Panc1 (cell line): Measurements from ENCODE around the gene PLCB4. TPM values are rescaled to one million over a fixed set of nuclear protein-coding genes. Genes with fewer than 3 reads are reported as not detected.

Experiments
- ATAC-seq: fragments of 200-7000 bp; cut with Tn5 transposase; 2 replicates; pipeline ENCODE4 v1.9.1; 2020; ENCODE audit warnings: mild to moderate bottlenecking, moderate library complexity
- BruUV-seq: library from RNA; stranded (reverse); fragments of 400-500 nt; replicated peaks from 2 replicates; lab custom pipeline; 2021; lab: Mats Ljungman, UMichigan
- CTCF ChIA-PET: fragments of 300-600 bp; sonication (Branson Sonifier 250); formaldehyde crosslinking; loops from one replicate; lab custom pipeline; 2022; ENCODE audit warnings: antibody characterized with exemption; lab: Charles Lee
- POLR2A ChIA-PET: fragments of 300-600 bp; sonication (Branson Sonifier 250); formaldehyde crosslinking; loops from one replicate; lab custom pipeline; 2022; ENCODE audit warnings: antibody characterized with exemption; lab: Charles Lee
- DNase-seq: peaks from one replicate; pipeline ENCODE4 v3.0.0-alpha.2; 2010; ENCODE audit warnings: low read depth, low spot score
- H3K27ac ChIP-seq: 2 replicates; pipeline ENCODE4 v1.5.1; 2011; ENCODE audit warnings: mild to moderate bottlenecking, low read length, inconsistent platforms
- H3K27me3 ChIP-seq: fragments of 200-500 bp; sonication (Bioruptor generic); 2 replicates; pipeline ENCODE4 v1.6.0; 2014; ENCODE audit warnings: low read length, inconsistent platforms; ENCODE audit not compliant: control insufficient read depth, insufficient read depth
- H3K36me3 ChIP-seq: fragments of 200-500 bp; sonication (Bioruptor generic); 2 replicates; pipeline ENCODE4 v1.5.1; 2014; ENCODE audit warnings: inconsistent platforms, mild to moderate bottlenecking, low read length, moderate library complexity; ENCODE audit not compliant: control insufficient read depth, insufficient read depth
- H3K4me1 ChIP-seq: 2 replicates; pipeline ENCODE4 v1.5.1; 2011; ENCODE audit warnings: inconsistent platforms, mild to moderate bottlenecking, low read length, moderate library complexity; ENCODE audit not compliant: control insufficient read depth, insufficient read depth
- H3K4me3 ChIP-seq, 2 experiments: 2 replicates each; pipeline ENCODE4 v1.5.1; 2011 to 2012; ENCODE audit warnings: low read depth in 2 of 2, low read length in 2 of 2, mild to moderate bottlenecking in 2 of 2, inconsistent platforms in 1 of 2, moderate library complexity in 1 of 2
- H3K9me3 ChIP-seq: fragments of 200-500 bp; sonication (Bioruptor generic); 2 replicates; pipeline ENCODE4 v1.5.1; 2014; ENCODE audit warnings: low read depth, mild to moderate bottlenecking, inconsistent platforms, low read length, moderate library complexity; ENCODE audit not compliant: control insufficient read depth, insufficient read depth
- POLR2AphosphoS5 ChIP-seq: IDR thresholded peaks from 2 replicates; pipeline ENCODE4 v1.6.1; 2012; ENCODE audit warnings: mild to moderate bottlenecking, low read depth, low read length, moderate library complexity
- SIN3A ChIP-seq: IDR thresholded peaks from 2 replicates; pipeline ENCODE4 v1.6.1; 2012; ENCODE audit warnings: low read depth, mild to moderate bottlenecking, low read length, moderate library complexity, borderline replicate concordance; ENCODE audit not compliant: insufficient read depth
- TCF7L2 ChIP-seq: IDR thresholded peaks from 2 replicates; pipeline ENCODE4 v1.6.1; 2011; ENCODE audit warnings: mild to moderate bottlenecking, low read depth, low read length, inconsistent platforms
- in situ Hi-C: cut with HindIII; loops from 2 replicates; pipeline ENCODE4 v1.10.0; 2016; ENCODE audit warnings: low sequenced_read_pairs, low pct_unique_long_range_greater_than_20kb
- intact Hi-C: fragments of 100-400 bp; cut with micrococcal nuclease; formaldehyde crosslinking; loops from one replicate; pipeline ENCODE4 v1.10.0; 2022; ENCODE audit not compliant: unreplicated experiment
- total RNA-seq: library from RNA; stranded (reverse); gene quantifications from one replicate; pipeline ENCODE4 v1.2.1, GENCODE V29; 2021; ENCODE audit not compliant: unreplicated experiment
- TF ChIP-seq, protein P1 (sequence below), 2 experiments: IDR thresholded peaks; 2 replicates each; pipeline ENCODE4 v1.6.1; 2011 to 2012; ENCODE audit warnings: low read depth in 2 of 2, control low read depth in 1 of 2, low read length in 1 of 2, mild to moderate bottlenecking in 1 of 2, moderate library complexity in 1 of 2; ENCODE audit not compliant: insufficient read depth in 1 of 2
- TF ChIP-seq, protein P2 (sequence below): fragments of 450-650 bp; IDR thresholded peaks from 2 replicates; pipeline ENCODE4 v1.5.1; 2017; ENCODE audit warnings: mild to moderate bottlenecking

The PLCB4 gene
- total RNA-seq, 1 experiment from 2014 or later: 1.5 TPM

DNA sequence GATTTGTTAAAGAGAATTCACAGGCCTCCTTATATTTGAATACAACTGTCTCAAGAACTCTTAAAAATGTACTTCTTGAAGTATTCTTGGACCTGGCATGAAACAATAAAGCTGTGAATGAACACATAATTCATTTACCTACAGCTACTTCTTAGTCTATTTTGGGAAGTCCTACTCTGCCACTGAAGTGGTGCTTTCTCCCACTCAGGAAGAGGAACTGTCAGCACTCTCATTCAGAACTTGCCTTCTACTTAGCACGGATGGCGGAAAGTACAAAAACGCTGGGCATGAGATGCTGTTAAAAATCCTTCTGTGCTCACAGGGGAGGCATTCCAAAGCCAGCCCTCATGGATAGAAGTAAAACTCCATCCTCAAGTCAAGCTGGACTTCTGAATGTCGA is 300.7 kb downstream of the PLCB4 start:
- Histone ChIP-seq H3K4me3 (no peak overlapping the region), H3K27me3 (no peaks in the 10 kb centered on the region), H3K4me1 (no peaks in the 10 kb centered on the region), H3K36me3 (no peaks in the 10 kb centered on the region), H3K9me3 (no peaks in the 10 kb centered on the region), H3K27ac (no peak overlapping the region)
- CTCF ChIA-PET: no interaction called here
- DNase-seq (no peak), ATAC-seq (no peak)
- TF ChIP-seq TCF7L2: no peak
- TF ChIP-seq, protein P1, sequence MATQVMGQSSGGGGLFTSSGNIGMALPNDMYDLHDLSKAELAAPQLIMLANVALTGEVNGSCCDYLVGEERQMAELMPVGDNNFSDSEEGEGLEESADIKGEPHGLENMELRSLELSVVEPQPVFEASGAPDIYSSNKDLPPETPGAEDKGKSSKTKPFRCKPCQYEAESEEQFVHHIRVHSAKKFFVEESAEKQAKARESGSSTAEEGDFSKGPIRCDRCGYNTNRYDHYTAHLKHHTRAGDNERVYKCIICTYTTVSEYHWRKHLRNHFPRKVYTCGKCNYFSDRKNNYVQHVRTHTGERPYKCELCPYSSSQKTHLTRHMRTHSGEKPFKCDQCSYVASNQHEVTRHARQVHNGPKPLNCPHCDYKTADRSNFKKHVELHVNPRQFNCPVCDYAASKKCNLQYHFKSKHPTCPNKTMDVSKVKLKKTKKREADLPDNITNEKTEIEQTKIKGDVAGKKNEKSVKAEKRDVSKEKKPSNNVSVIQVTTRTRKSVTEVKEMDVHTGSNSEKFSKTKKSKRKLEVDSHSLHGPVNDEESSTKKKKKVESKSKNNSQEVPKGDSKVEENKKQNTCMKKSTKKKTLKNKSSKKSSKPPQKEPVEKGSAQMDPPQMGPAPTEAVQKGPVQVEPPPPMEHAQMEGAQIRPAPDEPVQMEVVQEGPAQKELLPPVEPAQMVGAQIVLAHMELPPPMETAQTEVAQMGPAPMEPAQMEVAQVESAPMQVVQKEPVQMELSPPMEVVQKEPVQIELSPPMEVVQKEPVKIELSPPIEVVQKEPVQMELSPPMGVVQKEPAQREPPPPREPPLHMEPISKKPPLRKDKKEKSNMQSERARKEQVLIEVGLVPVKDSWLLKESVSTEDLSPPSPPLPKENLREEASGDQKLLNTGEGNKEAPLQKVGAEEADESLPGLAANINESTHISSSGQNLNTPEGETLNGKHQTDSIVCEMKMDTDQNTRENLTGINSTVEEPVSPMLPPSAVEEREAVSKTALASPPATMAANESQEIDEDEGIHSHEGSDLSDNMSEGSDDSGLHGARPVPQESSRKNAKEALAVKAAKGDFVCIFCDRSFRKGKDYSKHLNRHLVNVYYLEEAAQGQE (IDR thresholded peaks at IDR 0.05; ENCODE audit: insufficient read depth in 1 of 2, low read depth in 2 of 2, low read length in 1 of 2): no peak
- no peak for TF ChIP-seq SIN3A
- TF ChIP-seq, protein P2, sequence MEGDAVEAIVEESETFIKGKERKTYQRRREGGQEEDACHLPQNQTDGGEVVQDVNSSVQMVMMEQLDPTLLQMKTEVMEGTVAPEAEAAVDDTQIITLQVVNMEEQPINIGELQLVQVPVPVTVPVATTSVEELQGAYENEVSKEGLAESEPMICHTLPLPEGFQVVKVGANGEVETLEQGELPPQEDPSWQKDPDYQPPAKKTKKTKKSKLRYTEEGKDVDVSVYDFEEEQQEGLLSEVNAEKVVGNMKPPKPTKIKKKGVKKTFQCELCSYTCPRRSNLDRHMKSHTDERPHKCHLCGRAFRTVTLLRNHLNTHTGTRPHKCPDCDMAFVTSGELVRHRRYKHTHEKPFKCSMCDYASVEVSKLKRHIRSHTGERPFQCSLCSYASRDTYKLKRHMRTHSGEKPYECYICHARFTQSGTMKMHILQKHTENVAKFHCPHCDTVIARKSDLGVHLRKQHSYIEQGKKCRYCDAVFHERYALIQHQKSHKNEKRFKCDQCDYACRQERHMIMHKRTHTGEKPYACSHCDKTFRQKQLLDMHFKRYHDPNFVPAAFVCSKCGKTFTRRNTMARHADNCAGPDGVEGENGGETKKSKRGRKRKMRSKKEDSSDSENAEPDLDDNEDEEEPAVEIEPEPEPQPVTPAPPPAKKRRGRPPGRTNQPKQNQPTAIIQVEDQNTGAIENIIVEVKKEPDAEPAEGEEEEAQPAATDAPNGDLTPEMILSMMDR: no peak
- no peak for TF ChIP-seq POLR2AphosphoS5
- intact Hi-C loops (no loop called here), in situ Hi-C loops (no loop called here)
- POLR2A ChIA-PET: no interaction called here
- BruUV-seq: no TSS peak

DNA sequence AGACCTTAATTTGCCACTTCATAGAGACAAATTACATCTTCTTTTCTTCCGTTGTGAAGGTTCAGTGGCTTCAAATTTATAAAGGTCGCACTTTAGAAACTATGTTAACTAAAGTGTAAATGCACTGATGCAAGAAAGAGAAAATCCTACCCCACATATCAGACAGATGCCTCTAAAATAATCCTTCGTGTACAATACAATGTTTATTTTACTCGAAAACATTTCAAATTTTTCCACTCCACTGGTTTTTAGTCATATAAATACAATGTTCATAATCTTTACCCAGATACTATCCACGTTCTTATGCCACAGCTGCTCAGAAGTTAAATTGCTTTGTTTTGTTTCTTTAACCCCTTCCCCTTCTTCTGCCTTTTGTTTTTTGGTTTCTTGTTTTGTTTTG is 305.2 kb downstream of the PLCB4 start:
- ATAC-seq (no peak), DNase-seq (no peak)
- H3K27ac ChIP-seq: no peak overlapping the region
- no peaks in the 10 kb centered on the region for H3K4me1 ChIP-seq
- no peaks in the 10 kb centered on the region for H3K27me3 ChIP-seq
- in situ Hi-C loops: no loop called here
- H3K4me3 ChIP-seq: no peak overlapping the region
- no peaks in the 10 kb centered on the region for H3K36me3 ChIP-seq
- no peak for TF ChIP-seq TCF7L2
- TF ChIP-seq POLR2AphosphoS5: no peak
- TF ChIP-seq, protein P2: no peak
- TF ChIP-seq, protein P1 (IDR thresholded peaks at IDR 0.05; ENCODE audit: insufficient read depth in 1 of 2, low read depth in 2 of 2, low read length in 1 of 2): no peak
- no peak for TF ChIP-seq SIN3A
- CTCF ChIA-PET: no interaction called here
- intact Hi-C loops: no loop called here
- BruUV-seq: no TSS peak
- POLR2A ChIA-PET: no interaction called here
- no peaks in the 10 kb centered on the region for H3K9me3 ChIP-seq
